ENCODE results near the gene SHROOM3.
"Not testable (repeated sequence)": the region's sequence is repeated elsewhere in the genome, so short reads cannot be mapped to it uniquely, and the experiment has no call there.

The SHROOM3 gene

GRCh38 chr4:76445911-76446310 is 10.9 kb downstream of the SHROOM3 start:
- DNase-seq (ENCODE audit: low read depth in 3 of 3), result no peak

- DNase-seq (ENCODE audit: low read depth in 3 of 3), result no peak
Measured at GRCh38 chr4:76447393-76447851, 12.4 kb downstream of the SHROOM3 start.

- DNase-seq (ENCODE audit: low read depth in 3 of 3), result no peak
Measured at GRCh38 chr4:76448211-76448610, 13.2 kb downstream of the SHROOM3 start.

- no peak for DNase-seq (ENCODE audit: low read depth in 3 of 3)
Measured at GRCh38 chr4:76449362-76449767, 14.3 kb downstream of the SHROOM3 start.

DNA sequence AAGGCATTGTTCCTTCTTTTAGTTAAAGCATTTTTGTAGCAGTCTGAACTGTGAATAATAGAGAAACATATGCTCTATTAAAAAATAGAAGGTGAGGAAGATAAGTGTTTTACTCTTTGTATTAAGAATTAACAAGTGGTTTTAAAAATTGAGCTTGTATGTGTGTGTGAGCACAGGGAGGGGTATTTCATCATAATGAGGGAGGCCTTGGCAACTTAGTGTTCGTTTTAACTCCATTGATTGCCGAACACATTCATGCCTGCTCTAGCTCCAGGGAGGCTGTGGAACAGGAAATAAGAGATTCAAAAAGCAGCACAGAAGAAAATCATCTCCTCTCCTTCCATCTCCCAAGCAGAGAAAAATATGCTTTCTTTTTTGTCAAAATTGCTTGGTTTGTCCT is 14.8 kb downstream of the SHROOM3 start:
- DNase-seq (ENCODE audit: low read depth in 3 of 3), result no peak

DNA sequence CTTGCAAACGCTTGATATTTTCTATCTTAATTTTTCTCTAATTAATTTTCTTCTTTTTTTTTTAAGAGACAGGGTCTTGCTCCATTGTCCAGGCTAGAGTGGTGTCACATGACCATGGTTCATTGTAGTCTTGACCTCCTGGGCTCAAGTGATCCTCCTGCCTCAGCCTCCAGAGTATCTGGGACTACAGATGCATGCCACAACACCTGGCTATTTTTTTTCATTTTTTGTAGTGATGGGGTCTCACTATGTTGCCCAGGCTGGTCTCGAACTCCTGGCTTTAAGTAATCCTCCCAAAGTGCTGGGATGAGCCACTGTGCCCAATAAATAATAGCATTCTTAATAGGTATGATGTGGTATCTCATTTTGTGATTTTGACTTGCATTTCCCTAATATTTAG is 18.2 kb downstream of the SHROOM3 start:
- DNase-seq (ENCODE audit: low read depth in 3 of 3), result no peak

GRCh38 chr4:76454073-76454472 is 19.0 kb downstream of the SHROOM3 start:
- not testable (repeated sequence) for DNase-seq (ENCODE audit: low read depth in 3 of 3)

DNA sequence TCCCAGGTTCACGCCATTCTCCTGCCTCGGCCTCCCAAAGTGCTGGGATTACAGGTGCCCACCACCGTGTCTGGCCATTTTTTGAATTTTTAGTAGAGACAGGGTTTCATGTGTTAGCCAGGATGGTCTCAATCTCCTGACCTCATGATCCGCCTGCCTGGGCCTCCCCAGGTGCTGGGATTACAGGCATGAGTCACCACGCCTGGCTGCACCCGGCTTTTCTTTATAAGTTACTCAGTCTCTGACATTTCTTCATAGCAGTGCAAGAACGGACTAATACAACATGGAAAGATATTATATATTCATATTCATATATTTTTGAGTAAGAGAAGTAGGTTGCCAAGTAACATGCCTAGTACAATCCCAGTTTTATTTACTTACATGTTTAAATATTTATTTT is 22.9 kb downstream of the SHROOM3 start:
- no peak for DNase-seq (ENCODE audit: low read depth in 3 of 3)

DNA sequence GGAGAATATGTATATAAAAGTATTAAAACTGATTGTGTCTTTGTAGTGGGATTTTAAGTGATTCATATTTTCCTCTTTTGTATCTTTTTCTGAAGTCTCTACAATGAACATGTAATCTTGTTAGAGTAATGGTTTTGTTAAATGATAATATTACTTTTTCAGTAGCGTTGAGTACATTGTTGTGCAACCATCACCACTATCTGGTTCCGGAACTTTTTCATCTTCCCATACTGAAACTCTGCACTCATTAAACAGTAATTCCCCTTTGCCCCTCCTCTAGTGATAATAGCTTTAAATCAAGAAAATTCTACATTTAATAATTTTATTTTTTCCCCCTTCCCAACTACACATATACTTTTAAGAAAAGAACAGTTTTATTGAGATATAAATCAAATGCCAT is 23.3 kb downstream of the SHROOM3 start:
- DNase-seq (ENCODE audit: low read depth in 3 of 3), result no peak

DNA sequence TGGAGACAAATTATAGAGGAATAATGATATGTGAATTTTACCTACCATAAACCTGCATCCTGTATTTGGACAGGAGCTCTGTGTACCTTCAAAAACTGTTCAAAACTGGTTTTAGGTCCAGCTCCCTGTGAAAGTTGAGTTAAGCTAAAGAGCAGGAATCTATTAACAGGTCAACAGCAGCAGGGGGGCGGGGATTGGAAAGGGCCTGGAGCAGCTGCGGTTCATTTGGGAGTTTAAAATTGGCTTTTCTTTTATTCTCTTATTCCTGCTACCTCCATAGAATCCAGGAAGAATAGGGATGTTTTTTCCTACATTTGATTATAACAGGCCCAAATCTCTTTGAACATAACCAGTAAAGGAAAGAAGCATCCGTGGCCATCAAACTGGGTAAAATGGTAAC is 23.8 kb downstream of the SHROOM3 start:
- DNase-seq (ENCODE audit: low read depth in 3 of 3), result no peak

DNA sequence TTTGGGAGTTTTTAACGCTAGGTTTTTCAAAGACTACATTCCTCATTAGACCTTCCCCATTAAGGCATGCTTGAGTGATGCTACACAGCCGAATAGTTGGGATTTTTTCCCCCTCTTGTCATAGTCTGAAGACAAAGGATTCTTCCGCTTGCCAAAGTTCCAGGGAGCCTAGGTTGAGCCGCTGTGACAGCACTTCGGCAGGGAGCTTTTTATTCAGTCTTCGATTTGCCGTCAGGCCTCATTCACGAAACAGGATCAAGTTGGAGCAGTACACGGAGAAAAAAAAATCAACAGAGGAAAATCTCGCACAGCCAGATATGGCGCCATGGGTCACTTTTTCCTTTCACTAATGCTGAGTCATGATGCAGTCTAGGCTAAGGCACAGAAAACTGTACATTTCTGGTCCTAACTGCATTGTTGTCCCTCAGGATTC is 24.3 kb downstream of the SHROOM3 start:
- DNase-seq (ENCODE audit: low read depth in 3 of 3), result no peak

DNA sequence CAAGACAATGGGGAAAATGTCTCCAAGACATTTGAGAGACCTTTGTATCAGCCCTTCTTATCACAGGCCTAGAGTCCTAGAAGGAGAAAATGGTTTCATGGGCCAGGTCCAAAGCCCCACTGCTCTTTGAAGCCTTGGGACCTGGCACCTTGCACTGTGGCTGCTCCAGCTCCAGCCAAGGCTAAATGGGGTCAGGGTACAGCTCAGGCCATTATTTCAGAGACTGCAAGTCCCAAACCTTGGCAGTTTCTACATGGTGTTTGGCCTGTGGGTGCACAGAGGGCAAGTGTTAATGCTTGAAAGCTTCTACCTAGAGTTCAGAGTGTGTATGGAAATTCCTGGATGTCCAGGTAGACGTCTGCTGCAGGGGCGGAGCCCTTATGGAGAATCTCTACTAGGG is 28.5 kb downstream of the SHROOM3 start:
- DNase-seq (ENCODE audit: low read depth in 3 of 3), result no peak

- no peak for DNase-seq (ENCODE audit: low read depth in 3 of 3)
Measured at GRCh38 chr4:76470064-76470463, 35.0 kb downstream of the SHROOM3 start.

GRCh38 chr4:76470532-76470931 is 35.5 kb downstream of the SHROOM3 start:
- no peak for DNase-seq (ENCODE audit: low read depth in 3 of 3)

- no peak for DNase-seq (ENCODE audit: low read depth in 3 of 3)
Measured at GRCh38 chr4:76476571-76476970, 41.5 kb downstream of the SHROOM3 start.

DNA sequence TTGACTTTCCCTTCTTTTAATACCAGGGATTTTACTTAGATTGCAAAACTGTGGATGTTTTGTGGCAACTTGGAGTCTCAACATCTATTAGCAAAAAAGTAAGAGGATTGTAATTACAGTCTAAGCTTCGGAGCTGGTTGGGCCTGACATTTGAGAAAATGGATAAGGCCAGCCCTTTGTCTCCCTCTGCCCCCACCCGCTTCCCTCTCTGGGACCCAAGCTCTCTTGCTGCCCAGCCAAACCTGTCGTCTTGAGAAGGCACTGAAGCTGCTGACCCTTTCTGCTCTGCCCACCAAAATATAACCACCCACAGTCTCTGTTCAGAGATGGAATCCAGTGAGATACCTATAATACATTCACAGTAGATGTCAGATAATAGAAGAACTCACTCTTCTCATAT is 49.6 kb downstream of the SHROOM3 start:
- no peak for DNase-seq (ENCODE audit: low read depth in 3 of 3)

DNA sequence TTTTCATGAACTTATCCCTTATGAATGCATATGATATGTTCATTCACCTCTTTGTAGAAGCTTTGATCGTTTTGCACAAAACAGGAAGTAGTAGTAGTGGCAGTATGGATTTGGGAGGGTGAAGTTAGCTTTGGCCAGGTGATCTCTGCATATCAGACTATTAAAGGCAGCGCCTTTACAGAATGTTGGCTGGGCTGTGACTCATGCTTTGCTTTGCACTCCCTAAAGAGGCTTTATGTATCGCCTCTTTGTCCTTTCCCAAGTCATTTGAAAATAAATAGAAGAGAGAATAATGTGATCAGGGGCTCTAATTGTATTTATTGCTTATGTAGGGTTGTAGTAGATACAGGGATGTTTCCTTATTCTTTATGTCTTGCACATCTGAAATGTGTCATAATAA is 50.4 kb downstream of the SHROOM3 start:
- DNase-seq (ENCODE audit: low read depth in 3 of 3), result no peak

DNA sequence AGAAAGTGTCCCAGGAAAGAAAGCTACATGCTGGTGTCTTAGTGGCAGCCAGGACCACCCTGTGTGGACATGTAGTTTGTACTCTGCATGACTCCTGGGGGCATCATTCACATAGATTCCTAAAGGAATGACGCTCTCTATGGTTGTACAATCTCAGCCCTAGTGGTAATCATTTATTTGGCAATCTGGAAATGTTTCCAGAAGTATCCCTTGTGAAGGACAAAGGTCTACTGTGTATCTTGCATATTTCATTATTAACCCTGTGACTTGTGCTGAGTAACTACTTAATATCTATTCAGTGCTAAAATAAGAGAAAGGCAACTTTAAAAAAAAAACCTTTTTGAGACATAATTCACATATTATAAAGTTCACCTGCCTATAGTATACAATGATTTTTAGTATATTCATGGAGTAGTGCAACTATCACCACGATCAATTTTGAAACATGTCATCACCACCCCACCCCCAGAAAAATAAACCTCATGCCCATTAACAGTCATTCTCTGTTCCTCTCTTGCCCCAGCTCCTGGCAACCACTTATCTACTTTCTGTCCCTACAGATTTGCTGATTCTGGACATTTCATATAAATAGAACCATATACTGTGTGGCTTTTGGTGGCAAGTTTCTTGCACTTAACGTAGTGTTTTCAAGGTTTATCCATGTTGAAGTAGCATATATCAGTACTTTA is 51.7 kb downstream of the SHROOM3 start:
- no peak for DNase-seq (ENCODE audit: low read depth in 3 of 3)

- no peak for DNase-seq (ENCODE audit: low read depth in 3 of 3)
Measured at GRCh38 chr4:76487621-76488020, 52.6 kb downstream of the SHROOM3 start.

GRCh38 chr4:76488455-76488854 is 53.4 kb downstream of the SHROOM3 start:
- DNase-seq (ENCODE audit: low read depth in 3 of 3), result no peak

GRCh38 chr4:76488888-76489685 is 54.1 kb downstream of the SHROOM3 start:
- no peak for DNase-seq (ENCODE audit: low read depth in 3 of 3)

DNA sequence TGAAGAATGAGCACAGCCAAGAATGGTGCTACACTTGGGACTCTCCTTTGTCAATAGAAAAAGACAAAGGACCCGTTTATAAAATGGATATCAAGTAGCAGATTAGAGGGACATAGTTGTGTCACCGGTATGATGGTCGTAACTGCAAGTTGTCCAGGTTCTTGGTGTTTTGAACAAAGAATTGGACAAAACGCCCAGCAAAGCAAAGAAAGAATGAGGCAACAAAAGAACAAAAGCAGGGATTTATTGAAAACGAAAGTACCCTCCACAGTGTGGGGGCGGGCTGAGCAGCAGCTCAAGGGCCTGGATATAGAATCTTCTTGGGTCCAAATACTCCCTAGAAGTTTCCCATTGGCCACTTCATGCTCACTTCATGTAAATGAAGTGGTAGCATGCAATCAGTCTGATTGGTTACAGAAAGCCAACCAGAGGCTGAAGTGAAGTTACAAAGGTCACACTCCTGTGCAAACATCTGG is 54.7 kb downstream of the SHROOM3 start:
- DNase-seq (ENCODE audit: low read depth in 3 of 3), result no peak

DNA sequence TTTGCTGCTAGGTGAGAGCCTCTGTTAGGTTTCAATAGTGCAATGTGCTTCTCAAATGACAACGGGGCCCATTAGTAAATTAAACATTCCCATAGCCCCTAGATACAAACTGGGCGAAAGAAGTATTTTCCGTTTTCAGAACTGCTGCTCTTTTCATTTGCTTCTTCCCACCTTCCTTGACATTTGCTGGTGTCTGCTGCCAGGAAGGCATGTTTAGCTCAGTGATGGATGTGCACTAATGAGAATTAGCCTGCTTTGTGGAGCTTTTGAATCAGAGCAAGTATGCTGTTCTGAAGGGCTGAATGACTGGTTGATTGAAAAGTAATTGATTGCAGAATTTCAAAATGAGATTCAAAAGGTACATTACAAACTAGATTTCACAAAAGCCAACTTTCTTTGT is 57.0 kb downstream of the SHROOM3 start:
- no peak for DNase-seq (ENCODE audit: low read depth in 3 of 3)

Data from stimulated activated CD4-positive, alpha-beta T cell treated with anti-CD3 and anti-CD28 coated beads, TNF-alpha, amount 100 ng/mL, for 4 hours (primary cell).